DOHH2 (cell line): ENCODE measurements around the gene PRLH.

ENCODE experiments used
- H3F3A ChIP-seq: fragments of 200-600 bp; sonication (generic), shearing (Covaris generic); 2 replicates; pipeline ENCODE4 v1.6.0; 2016; ENCODE audit warnings: antibody characterized with exemption, mild to moderate bottlenecking; ENCODE audit not compliant: control insufficient read depth, insufficient read depth
- H3K27ac ChIP-seq: fragments of 200-600 bp; sonication (generic); 2 replicates; pipeline ENCODE4 v1.5.1; 2014; ENCODE audit warnings: low read depth, mild to moderate bottlenecking, low read length, moderate library complexity
- H3K27me3 ChIP-seq: fragments of 200-600 bp; sonication (generic); 2 replicates; pipeline ENCODE4 v1.6.1; 2014; ENCODE audit warnings: mild to moderate bottlenecking, low read length, mixed read lengths; ENCODE audit not compliant: control insufficient read depth
- H3K36me3 ChIP-seq: fragments of 200-600 bp; sonication (generic); 2 replicates; pipeline ENCODE4 v1.6.1; 2014; ENCODE audit warnings: mild to moderate bottlenecking, low read length, moderate library complexity, mixed read lengths; ENCODE audit not compliant: control insufficient read depth
- H3K4me1 ChIP-seq: fragments of 200-600 bp; sonication (generic); 2 replicates; pipeline ENCODE4 v1.6.1; 2014; ENCODE audit warnings: mild to moderate bottlenecking, low read length, mixed read lengths; ENCODE audit not compliant: control insufficient read depth
- H3K4me2 ChIP-seq: fragments of 200-600 bp; sonication (generic); 2 replicates; pipeline ENCODE4 v1.6.0; 2014; ENCODE audit warnings: mild to moderate bottlenecking, low read length, moderate library complexity
- H3K4me3 ChIP-seq: fragments of 200-600 bp; sonication (generic); 2 replicates; pipeline ENCODE4 v1.5.1; 2014; ENCODE audit warnings: mild to moderate bottlenecking, low read length, mixed read lengths
- H3K79me2 ChIP-seq: fragments of 200-600 bp; sonication (generic); 2 replicates; pipeline ENCODE4 v1.6.1; 2014; ENCODE audit warnings: mild to moderate bottlenecking, low read length, mixed read lengths; ENCODE audit not compliant: control insufficient read depth
- H3K9me2 ChIP-seq: fragments of 200-600 bp; sonication (generic); replicated peaks from 2 replicates; pipeline ENCODE4 v1.6.1; 2014; ENCODE audit warnings: mild to moderate bottlenecking, low read length, mixed read lengths; ENCODE audit not compliant: control insufficient read depth
- H3K9me3 ChIP-seq: fragments of 200-600 bp; sonication (generic); 2 replicates; pipeline ENCODE4 v1.6.1; 2014; ENCODE audit warnings: antibody characterized with exemption, low read length, mixed read lengths; ENCODE audit not compliant: control insufficient read depth, insufficient read depth
- H4K20me1 ChIP-seq: fragments of 200-600 bp; sonication (generic); 2 replicates; pipeline ENCODE4 v1.6.0; 2014; ENCODE audit warnings: low read depth, mild to moderate bottlenecking, antibody characterized with exemption, low read length, moderate library complexity; ENCODE audit not compliant: control insufficient read depth, insufficient read depth
- EZH2phosphoT487 ChIP-seq: fragments of 200-600 bp; sonication (generic); IDR thresholded peaks from 2 replicates; pipeline ENCODE4 v1.6.1; 2017; ENCODE audit warnings: borderline replicate concordance, mild to moderate bottlenecking, antibody characterized with exemption, low read length, moderate library complexity, mixed read lengths
- TF ChIP-seq, protein P1 (sequence below): fragments of 200-600 bp; sonication (generic); IDR thresholded peaks from one replicate; pipeline ENCODE4 v1.5.1; 2014; ENCODE audit warnings: antibody characterized with exemption, mild to moderate bottlenecking, low read depth, low read length; ENCODE audit not compliant: poor library complexity, severe bottlenecking

The PRLH gene

DNA sequence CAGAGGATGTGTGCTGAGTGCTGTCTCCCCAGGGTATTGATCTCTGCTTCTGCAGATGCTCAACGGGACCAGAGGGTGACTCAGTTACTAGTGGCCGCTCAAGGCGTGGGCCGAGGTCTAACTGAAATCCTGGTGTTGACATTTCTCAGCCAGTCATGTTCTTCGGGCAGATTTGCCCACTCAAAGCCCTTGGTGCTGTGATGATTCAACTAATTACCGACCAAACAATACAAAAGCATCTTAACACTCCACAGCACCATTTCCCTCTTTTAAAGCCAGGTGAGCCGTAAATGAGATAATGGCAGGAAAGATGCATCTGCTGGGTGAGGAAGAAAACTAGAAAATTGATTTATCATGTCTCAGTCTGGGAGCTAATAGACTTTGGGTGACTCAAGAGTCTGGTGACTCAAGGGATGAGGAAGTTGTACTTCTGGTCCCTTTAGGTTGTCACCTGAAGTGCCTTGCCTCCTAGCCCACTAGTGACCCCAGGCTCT lies 32.7 kb upstream of the PRLH start:
- Histone ChIP-seq H3F3A (no peaks in the 10 kb centered on the region), H3K36me3 (no peaks in the 10 kb centered on the region), H3K79me2 (no peaks in the 10 kb centered on the region), H3K4me1 (peaks cover 25% of the 10 kb centered on the region), H3K4me2 (no peak overlapping the region), H4K20me1 (no peaks in the 10 kb centered on the region), H3K27me3 (no peaks in the 10 kb centered on the region), H3K4me3 (no peak overlapping the region), H3K9me2 (no peaks in the 10 kb centered on the region), H3K27ac (no peak overlapping the region), H3K9me3 (no peaks in the 10 kb centered on the region)
- TF ChIP-seq EZH2phosphoT487, result no peak
- TF ChIP-seq, protein P1, sequence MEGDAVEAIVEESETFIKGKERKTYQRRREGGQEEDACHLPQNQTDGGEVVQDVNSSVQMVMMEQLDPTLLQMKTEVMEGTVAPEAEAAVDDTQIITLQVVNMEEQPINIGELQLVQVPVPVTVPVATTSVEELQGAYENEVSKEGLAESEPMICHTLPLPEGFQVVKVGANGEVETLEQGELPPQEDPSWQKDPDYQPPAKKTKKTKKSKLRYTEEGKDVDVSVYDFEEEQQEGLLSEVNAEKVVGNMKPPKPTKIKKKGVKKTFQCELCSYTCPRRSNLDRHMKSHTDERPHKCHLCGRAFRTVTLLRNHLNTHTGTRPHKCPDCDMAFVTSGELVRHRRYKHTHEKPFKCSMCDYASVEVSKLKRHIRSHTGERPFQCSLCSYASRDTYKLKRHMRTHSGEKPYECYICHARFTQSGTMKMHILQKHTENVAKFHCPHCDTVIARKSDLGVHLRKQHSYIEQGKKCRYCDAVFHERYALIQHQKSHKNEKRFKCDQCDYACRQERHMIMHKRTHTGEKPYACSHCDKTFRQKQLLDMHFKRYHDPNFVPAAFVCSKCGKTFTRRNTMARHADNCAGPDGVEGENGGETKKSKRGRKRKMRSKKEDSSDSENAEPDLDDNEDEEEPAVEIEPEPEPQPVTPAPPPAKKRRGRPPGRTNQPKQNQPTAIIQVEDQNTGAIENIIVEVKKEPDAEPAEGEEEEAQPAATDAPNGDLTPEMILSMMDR, result no peak

DNA sequence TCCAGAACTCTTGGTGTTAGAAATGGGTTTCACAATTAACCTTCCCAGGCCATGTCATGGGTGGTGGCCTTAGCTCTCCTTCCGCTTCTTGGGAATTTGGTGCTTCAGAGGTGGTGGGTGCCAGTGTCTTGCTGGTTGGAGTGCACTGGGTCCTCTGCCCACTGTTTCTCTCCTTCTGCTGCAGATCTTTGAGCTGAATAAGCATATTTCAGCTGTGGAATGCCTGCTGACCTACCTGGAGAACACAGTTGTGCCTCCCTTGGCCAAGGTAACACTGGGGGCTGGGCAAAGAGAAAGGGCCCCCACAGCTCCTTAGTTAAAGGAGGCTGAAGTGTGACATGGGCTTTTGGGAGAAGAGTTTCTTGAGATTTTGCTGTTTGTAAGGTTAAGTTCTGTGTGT lies 32.0 kb upstream of the PRLH start:
- H3F3A ChIP-seq, result no peaks in the 10 kb centered on the region
- TF ChIP-seq, protein P1, result no peak
- no peak for TF ChIP-seq EZH2phosphoT487
- H4K20me1 ChIP-seq, result no peaks in the 10 kb centered on the region
- no peaks in the 10 kb centered on the region for H3K9me2 ChIP-seq
- no peaks in the 10 kb centered on the region for H3K27me3 ChIP-seq
- no peaks in the 10 kb centered on the region for H3K79me2 ChIP-seq
- H3K4me1 ChIP-seq, result peaks cover 20% of the 10 kb centered on the region
- H3K27ac ChIP-seq, result no peak overlapping the region
- no peaks in the 10 kb centered on the region for H3K36me3 ChIP-seq
- H3K9me3 ChIP-seq, result no peaks in the 10 kb centered on the region
- no peak overlapping the region for H3K4me3 ChIP-seq
- no peak overlapping the region for H3K4me2 ChIP-seq

DNA sequence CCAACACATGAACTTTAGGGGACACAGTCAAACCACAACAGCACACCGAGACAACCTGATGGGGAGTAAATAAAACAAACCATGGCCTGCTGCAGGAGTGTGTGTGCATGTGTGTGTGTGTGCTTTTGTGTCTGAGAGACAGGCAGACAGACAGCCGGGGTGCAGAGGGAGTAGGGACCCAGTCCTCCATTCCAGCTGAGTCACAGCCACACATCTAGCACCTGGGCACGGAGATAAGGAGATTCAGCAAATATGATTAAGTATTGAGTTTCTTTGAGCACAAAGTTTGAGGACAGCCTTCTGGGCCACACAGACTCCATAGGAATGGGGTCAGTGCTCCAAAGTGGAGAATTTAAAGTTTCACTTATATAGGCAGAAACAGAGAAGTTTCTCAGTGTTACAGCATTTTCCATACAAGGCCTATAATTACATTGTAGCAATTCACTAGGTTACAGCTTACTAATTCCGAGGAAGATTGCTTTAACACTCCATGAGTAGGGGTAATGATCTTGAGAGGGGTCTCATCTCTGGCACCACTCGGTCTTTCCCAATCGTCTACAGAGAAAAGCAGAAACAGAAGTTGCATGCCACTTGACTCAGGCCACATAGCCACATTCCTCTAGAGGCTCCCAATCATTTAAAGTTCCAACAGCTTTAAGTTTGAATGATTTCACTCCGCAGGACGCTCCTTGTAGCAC lies 30.8 kb upstream of the PRLH start:
- Histone ChIP-seq H3K27ac (no peak overlapping the region), H3K4me2 (no peak overlapping the region), H4K20me1 (no peaks in the 10 kb centered on the region), H3K4me1 (peaks cover 9% of the 10 kb centered on the region), H3F3A (no peaks in the 10 kb centered on the region), H3K4me3 (no peak overlapping the region), H3K27me3 (no peaks in the 10 kb centered on the region), H3K36me3 (no peaks in the 10 kb centered on the region), H3K9me2 (no peaks in the 10 kb centered on the region), H3K79me2 (no peaks in the 10 kb centered on the region), H3K9me3 (no peaks in the 10 kb centered on the region)
- no peak for TF ChIP-seq EZH2phosphoT487
- TF ChIP-seq, protein P1, result no peak
